Measurements from ENCODE around the gene CCDC187.
"Not testable (repeated sequence)": the region's sequence is repeated elsewhere in the genome, so short reads cannot be mapped to it uniquely, and the experiment has no call there.

CCDC187 gene

GRCh38 chr9:136266641-136267040 lies 37.3 kb downstream of the CCDC187 start:
- not testable (repeated sequence) for DNase-seq (ENCODE audit: low spot score)

DNA sequence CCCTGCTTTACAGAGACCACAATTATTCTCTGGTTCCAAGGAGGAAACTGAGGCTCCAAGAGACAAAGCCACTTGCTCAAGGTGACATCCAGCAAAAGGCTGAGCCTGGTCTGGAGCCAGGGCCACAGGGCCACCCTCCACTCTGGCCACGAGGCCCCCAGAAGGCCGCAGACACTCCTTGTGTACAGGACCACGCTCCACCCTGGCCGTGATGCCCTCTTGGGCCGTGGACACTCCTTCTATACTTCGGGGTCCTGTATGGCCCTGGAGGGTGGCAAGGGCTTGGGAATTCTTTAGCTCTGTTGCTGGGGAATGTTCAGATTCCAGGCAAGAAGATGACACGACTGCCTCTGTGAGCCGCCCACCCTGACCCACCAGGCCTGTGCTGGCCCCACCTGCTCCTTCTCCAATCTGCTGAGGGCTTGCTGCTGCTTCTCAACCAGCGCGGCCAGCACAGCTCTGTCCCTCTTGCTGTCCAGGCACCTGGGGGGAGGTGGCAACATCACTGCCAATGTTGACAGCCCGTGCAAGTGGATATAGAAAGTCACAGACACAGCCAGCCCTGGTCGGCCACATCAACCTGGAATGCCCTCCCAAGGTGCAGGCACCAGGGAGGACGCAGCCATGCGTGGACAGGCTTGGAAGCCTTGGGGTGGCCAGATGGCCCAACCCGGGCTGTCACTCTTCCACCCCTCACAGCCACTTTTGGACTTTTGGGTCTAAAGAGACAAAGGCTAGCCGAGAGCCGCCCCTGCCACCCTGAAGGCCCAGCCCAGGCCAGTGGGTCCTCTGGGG lies 38.1 kb downstream of the CCDC187 start:
- DNase-seq (ENCODE audit: low spot score): no peak

- no peak for DNase-seq (ENCODE audit: low spot score)
Measured at GRCh38 chr9:136264441-136265405, 39.2 kb downstream of the CCDC187 start.

- DNase-seq (ENCODE audit: low spot score): no peak
Measured at GRCh38 chr9:136264031-136264430, 39.9 kb downstream of the CCDC187 start.

DNA sequence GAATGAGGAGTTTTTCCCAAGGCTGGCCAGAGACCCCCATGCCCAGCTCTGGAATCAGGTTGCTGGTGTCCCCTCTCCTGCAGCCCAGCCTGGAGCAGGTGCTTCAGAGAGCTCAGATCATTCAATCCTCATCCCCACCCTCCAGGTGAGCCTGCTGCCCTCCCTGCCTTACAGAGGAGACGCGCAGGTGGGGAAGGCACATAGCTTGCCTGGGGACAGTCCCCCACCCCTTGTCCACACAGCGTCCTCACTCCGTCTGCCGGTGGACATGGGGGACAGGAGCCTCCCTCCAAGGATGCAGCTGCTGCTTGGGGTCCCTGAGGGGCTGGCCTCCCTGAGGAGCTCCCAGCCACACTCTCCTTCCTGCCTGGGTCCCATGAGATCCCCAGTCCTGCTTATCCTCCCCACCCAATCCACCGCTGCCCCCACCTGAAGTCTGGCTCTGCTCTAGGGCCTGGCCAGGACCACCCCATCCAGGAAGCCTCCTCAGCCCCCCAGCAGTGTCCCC lies 41.2 kb downstream of the CCDC187 start:
- DNase-seq (ENCODE audit: low spot score): no peak

DNA sequence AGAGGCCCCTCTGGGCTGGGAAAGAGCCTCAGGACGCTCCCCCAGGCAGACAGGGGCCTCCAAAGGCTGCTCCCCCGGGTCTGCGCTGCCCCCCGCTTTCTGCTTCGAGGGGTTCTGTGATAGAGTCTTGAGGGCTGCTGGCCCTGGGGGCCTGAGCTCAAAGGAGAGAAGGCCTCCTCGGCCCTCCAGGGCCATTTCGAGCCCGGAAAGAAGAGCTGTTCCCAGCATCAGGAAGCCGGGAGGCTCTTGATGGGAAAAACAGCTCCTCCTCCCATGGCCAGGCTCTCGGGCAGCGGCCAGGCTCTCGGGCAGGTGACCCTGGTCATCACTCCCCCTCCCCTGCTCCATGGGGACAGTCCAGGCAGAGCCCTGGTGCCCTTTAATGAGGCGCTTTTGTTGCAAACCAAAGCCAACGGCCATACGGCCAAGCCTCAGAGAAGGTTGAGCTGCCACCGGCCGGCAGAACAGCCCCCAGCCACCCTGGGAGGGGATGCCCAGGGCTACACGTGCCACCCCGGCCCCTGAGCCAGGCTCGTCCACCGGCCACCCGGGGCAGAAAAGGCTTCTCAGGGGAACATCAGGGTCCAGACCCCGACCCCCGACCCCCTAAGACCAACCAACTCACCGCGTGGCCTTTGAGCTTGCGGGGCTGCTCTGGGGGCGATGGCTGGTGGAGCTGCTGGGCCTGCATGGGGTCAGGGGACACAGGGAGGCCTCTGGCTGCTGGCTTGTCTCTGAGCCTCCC lies 42.0 kb downstream of the CCDC187 start:
- no peak for DNase-seq (ENCODE audit: low spot score)

DNA sequence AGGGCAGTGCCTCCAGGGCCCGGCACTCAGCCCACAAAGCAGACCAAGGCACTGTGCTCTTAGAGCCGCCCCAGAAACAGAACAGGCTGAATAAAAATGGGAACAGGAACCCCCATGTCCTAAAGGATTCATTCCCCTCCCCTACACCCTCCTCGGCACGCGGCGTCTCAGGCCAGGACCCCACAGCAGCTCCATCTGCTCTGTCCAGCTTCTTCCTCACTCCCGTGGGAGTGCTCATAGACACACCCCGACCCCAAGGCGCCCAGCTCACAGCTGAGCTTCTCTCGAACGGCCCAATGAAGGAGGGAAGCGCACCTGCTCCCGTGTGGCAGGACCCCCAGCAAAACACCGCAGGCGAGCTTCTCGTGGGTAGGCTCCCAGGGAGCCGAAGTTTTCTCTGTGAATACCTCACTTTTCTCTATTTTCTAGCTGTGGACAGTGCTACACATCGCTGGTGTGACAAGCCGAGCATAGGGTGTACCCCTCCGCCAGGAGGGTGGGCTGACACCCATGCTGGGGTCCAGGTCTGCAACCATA lies 42.9 kb downstream of the CCDC187 start:
- DNase-seq (ENCODE audit: low spot score): no peak

GRCh38 chr9:136260521-136260920 lies 43.4 kb downstream of the CCDC187 start:
- DNase-seq (ENCODE audit: low spot score): no peak

DNA sequence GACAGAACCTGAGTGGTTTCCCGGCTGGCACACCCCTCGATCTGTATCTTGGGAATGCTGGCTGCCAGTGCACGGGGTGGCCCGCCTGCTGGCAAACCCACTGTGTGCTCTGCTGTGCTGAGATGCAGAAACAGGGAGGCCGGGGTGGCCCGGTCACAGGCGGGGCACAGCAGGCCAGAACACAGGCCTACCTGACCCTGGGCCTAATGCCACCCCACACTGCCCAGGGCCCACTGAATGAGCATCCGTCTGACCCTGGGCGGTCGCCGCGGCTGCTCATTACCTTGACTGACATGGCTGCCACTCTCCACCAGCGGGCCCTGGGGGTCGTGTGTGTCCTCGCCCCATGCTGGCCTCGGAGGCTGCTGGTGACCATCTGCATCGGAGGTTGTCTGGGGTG lies 44.1 kb downstream of the CCDC187 start:
- DNase-seq (ENCODE audit: low spot score): no peak

DNA sequence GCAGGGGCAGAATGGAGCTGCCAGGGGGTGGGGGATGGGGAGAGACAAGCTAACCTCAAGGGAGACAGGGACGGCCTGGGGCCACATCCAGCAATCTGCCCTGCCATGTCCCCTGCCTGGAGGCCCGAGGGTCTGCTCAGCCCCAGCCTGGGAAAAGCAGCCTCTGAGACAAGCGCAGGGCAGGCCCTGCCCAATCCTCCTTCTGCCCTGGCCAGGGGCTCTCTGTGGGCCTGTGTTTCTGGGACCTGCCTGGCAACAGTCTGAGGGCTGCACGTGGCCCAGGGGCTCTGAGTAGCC lies 44.4 kb downstream of the CCDC187 start:
- DNase-seq (ENCODE audit: low spot score): no peak

GRCh38 chr9:136258786-136259516 lies 44.9 kb downstream of the CCDC187 start:
- DNase-seq (ENCODE audit: low spot score): no peak

GRCh38 chr9:136258299-136258625 lies 45.6 kb downstream of the CCDC187 start:
- no peak for DNase-seq (ENCODE audit: low spot score)

DNA sequence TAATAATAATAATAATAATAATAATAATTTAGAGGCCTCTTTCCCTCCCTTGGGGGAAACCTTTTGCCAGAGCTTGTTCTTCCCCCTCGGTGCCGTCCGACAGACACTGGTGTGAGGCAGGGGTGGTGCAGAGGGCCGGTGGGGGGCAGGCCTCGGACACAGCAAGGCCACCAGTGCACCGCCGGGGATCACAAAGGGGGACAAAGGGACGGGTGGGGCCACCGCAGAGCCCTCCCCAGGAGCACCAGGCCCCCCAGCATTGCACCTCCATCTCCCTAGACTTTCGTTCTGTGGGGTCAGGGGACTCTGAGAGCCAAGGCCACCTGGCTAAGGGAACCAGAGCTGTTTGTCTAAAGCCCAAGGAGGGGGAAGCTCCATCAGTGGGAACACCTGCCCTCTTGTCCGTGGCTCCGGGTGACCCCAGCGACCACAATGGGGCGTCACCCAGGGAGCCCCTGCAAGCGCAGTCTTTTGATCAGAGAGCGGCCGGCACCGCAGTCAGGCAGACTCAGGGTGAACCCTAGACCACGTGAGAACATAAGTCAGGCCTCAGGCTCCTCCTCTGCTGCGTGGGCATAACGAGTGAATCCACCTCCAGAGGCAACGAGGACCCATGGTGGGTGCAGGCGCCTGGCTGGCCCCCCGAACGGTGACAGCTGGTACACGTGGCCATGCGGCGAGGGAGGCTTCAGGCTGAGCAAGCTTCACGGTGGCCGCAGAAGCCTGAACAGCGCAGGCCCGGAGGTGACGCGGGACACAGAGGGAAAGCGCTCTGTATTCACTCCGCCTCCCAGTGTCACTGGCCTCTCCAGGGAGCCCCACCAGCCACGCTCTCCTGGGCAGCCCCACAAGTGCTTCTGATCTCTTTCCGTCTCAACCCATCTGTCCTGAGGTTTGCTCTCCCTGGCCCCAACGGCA lies 46.3 kb downstream of the CCDC187 start:
- DNase-seq (ENCODE audit: low spot score): no peak

GRCh38 chr9:136255896-136256890 lies 47.7 kb downstream of the CCDC187 start:
- DNase-seq (ENCODE audit: low spot score): no peak

DNA sequence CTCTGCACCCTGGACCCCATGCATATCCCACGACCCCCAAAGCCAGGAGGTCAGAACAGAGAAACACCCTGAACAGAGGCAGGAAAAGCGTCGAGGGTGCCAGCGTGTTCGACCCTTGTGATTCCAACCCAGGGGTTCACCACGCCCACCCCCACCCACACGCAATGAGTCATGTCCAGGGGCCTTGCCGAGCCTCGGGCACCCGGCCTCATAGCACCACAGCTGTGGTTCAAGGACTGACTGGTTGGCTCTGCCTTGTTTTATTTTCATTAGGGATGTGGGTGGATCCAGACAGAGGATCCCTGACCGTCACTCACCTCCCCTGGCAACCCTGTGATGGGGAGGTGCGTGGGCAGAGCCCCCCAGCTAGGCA lies 48.7 kb downstream of the CCDC187 start:
- DNase-seq (ENCODE audit: low spot score): no peak

- no peak for DNase-seq (ENCODE audit: low spot score)
Measured at GRCh38 chr9:136254381-136255165, 49.3 kb downstream of the CCDC187 start.

DNA sequence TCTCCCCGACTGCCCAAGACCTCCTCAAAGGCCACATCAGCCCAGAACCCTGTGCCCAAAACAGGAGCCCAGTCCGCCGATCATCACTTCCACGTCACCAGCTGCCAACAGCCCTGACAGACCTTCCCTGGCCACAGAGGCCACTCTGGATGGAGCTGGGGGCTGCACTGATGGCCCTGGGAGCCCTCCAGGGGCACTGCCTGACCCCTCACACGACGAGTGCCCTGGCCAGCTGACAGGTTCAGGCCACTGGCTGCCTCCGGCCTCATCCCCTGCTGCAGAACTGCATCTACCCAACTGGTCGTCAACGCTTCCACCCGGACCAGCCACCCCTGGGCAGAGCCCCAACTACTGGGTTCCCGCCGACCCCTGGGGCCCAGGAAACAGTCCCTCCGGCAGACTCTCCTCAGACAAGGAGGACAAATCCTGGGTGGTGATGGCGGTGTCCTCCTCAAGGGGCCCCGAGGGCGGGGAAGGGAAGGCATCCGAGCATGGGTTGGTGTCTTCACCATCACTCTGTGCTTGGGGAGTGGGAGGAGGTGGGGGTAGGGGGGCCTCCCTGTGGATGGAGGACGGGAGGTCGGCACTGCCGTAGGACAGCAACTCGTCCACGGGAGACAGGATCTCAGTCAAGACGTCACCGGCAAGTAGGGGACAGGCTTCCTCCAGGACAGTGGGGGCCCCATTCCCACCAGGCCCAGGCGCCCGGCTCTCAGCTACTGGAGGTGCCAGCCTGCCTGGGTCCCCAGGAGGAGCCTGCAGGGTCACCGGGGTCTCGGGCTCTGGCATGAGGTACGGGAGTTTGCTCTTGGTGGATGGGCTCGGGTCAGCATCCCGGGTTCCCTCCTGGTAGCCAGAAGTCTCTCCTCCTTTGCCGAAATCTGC lies 50.4 kb downstream of the CCDC187 start:
- DNase-seq (ENCODE audit: low spot score): no peak

All from activated CD4-positive, alpha-beta T cell treated with anti-CD3 and anti-CD28 coated beads, Interleukin-2, Interleukin-4, amounts not matched to agents 100 ng/mL and 50 ng/mL, durations not matched to agents 16 hours and 8 hours (primary cell).